Epithelial cell of esophagus (primary cell): Measurements from ENCODE around the gene LAPTM5.

ENCODE experiments used
- DNase-seq: peaks from one replicate; pipeline ENCODE4 v3.0.0; 2010; ENCODE audit warnings: low read depth
- H3K4me3 ChIP-seq: 2 replicates; pipeline ENCODE4 v1.5.1; 2011; ENCODE audit warnings: mild to moderate bottlenecking, low read length, control low read depth
- CTCF ChIP-seq: IDR thresholded peaks from 2 replicates; pipeline ENCODE4 v1.5.1; 2011; ENCODE audit warnings: low read depth, mild to moderate bottlenecking, low read length, control low read depth, inconsistent platforms; ENCODE audit not compliant: insufficient read depth; ENCODE audit errors: missing control alignments

The LAPTM5 gene

GRCh38 chr1:30745156-30745833 is 12.3 kb downstream of the LAPTM5 start:
- no peak for TF ChIP-seq CTCF
- H3K4me3 ChIP-seq: no peak overlapping the region

GRCh38 chr1:30744060-30744756 is 13.4 kb downstream of the LAPTM5 start:
- peak; percentile 26 for DNase-seq
- no peak for TF ChIP-seq CTCF
- H3K4me3 ChIP-seq: no peak overlapping the region

More at GRCh38 chr1:30745156-30745833, 12.3 kb downstream of the LAPTM5 start:
- no peak for DNase-seq

GRCh38 chr1:30743584-30744059 is 14.0 kb downstream of the LAPTM5 start:
- DNase-seq: peak; percentile 76
- no peak for TF ChIP-seq CTCF
- no peak overlapping the region for H3K4me3 ChIP-seq

GRCh38 chr1:30742963-30743559 is 14.5 kb downstream of the LAPTM5 start:
- no peak for DNase-seq
- H3K4me3 ChIP-seq: no peak overlapping the region
- no peak for TF ChIP-seq CTCF

- no peak for TF ChIP-seq CTCF
- no peak for DNase-seq
- H3K4me3 ChIP-seq: no peak overlapping the region
Observed at GRCh38 chr1:30742300-30742962, 15.1 kb downstream of the LAPTM5 start.

- no peak overlapping the region for H3K4me3 ChIP-seq
- no peak for TF ChIP-seq CTCF
- peak; percentile 32 for DNase-seq
Observed at GRCh38 chr1:30741239-30741894, 16.2 kb downstream of the LAPTM5 start.
